Right lobe of liver (tissue), 4 donors: ENCODE measurements around the gene ZNF580.

Experiments used
- CTCF ChIP-seq, 4 donors: fragments of 200-600 bp in 3 of 4; fragments of 450-650 bp in 1 of 4; IDR thresholded peaks; one replicate each; pipeline versions ENCODE4 v1.5.1 to v1.8.0; 2016 to 2022; ENCODE audit warnings: antibody characterized with exemption in 4 of 4, mild to moderate bottlenecking in 2 of 4
- POLR2A ChIP-seq: fragments of 450-650 bp; IDR thresholded peaks from one replicate; pipeline ENCODE4 v1.6.1; 2017; ENCODE audit warnings: antibody characterized with exemption, mild to moderate bottlenecking
- donor health status: DM: no; HTN: no; CAD: no.
- donor health status: DM: no; HTN: no; CAD: no.
- donor health status: DM: no; HTN: yes; CAD: no.

GRCh38 chr19:55615543-55616394 lies 25.0 kb upstream of the ZNF580 start:
- TF ChIP-seq CTCF (IDR thresholded peaks at IDR 0.05) (no peak), POLR2A (no peak)
